ENCODE data around the gene RAB1A. TPM values are rescaled to one million over a fixed set of nuclear protein-coding genes. Genes with fewer than 3 reads are reported as not detected.

RAB1A gene
- total and polyA plus RNA-seq, 9 of the 15 experiments (the other 6 are each of a cell fraction or from before 2014, with no cell fraction given) = 43.8 to 163 (median 67.7) TPM

DNA sequence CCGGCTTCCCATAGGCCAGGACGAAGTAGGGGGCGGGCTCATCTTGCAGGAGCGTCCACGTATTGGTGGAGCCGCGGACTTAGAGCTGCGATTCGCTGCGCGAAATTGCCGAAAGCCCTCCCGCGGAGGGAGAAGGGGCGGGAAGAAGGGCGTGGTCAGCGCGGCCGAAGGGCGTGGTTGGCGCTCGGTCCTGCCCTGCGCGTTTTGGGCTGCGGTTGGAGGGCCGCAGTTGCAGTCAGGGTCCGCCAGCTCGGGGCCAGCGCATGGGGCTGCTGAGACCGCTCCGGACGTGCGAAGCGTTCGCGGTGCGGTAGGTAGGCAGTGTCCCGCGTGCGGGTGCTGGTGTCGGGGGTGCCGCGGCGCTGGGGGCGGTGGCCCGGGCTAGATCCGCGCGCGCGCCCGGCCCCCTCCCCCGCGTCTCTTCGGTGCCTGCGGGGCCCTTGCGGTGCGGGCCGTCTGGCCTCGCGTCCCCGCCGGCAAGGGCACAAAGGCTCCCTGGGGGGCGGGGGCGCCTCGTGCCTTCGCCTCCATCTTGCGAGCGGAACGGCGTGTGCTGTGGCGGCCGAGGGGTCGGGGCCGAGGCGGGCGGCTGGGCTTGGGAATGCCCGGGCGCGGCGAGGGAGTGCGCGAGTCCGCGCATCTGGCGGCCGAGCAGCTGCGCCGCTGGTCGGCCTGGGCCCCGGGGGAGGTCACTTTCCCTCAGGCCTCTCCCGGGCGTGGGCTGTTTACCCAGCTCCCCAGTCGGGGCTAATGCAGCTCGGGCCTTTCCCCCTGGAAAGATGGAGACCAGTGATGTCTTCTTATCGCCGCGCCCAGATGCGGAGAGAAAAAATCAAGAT is 73.5 kb downstream of the RAB1A start, which contains the start of gene CEP68 (continued):
- TF ChIP-seq, protein P1, sequence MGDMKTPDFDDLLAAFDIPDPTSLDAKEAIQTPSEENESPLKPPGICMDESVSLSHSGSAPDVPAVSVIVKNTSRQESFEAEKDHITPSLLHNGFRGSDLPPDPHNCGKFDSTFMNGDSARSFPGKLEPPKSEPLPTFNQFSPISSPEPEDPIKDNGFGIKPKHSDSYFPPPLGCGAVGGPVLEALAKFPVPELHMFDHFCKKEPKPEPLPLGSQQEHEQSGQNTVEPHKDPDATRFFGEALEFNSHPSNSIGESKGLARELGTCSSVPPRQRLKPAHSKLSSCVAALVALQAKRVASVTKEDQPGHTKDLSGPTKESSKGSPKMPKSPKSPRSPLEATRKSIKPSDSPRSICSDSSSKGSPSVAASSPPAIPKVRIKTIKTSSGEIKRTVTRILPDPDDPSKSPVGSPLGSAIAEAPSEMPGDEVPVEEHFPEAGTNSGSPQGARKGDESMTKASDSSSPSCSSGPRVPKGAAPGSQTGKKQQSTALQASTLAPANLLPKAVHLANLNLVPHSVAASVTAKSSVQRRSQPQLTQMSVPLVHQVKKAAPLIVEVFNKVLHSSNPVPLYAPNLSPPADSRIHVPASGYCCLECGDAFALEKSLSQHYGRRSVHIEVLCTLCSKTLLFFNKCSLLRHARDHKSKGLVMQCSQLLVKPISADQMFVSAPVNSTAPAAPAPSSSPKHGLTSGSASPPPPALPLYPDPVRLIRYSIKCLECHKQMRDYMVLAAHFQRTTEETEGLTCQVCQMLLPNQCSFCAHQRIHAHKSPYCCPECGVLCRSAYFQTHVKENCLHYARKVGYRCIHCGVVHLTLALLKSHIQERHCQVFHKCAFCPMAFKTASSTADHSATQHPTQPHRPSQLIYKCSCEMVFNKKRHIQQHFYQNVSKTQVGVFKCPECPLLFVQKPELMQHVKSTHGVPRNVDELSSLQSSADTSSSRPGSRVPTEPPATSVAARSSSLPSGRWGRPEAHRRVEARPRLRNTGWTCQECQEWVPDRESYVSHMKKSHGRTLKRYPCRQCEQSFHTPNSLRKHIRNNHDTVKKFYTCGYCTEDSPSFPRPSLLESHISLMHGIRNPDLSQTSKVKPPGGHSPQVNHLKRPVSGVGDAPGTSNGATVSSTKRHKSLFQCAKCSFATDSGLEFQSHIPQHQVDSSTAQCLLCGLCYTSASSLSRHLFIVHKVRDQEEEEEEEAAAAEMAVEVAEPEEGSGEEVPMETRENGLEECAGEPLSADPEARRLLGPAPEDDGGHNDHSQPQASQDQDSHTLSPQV (IDR thresholded peaks at IDR 0.05) = no peak; the same call in none of the 2 replicates
- TF ChIP-seq YY1 (IDR thresholded peaks at IDR 0.05; ENCODE audit: borderline replicate concordance in 1 of 3, control insufficient read depth in 1 of 3, extremely low read depth in 1 of 3, insufficient read depth in 3 of 3, insufficient read length in 1 of 3, insufficient replicate concordance in 2 of 3, low read depth in 1 of 3, low read length in 2 of 3) (peak; percentile 7 to 75 (median 68)), L3MBTL2 (IDR thresholded peaks at IDR 0.05) (peak; percentile 89), MCM2 (IDR thresholded peaks at IDR 0.05; ENCODE audit: low read depth) (no peak), ZNF134 (CRISPR knock-in tag; conservative IDR thresholded peaks at IDR 0.05) (no peak), POLR2H (tag; IDR thresholded peaks at IDR 0.05; ENCODE audit: low read depth) (peak; percentile 55), STAT5A (IDR thresholded peaks at IDR 0.05; ENCODE audit: borderline replicate concordance, low read length) (peak; percentile 55; the same call in 1 of the 2 replicates), ZNF224 (CRISPR knock-in tag; IDR thresholded peaks at IDR 0.05) (no peak), NCOA2 (IDR thresholded peaks at IDR 0.05; ENCODE audit: partially characterized antibody in 2 of 2) (no peak), ZNF384 (IDR thresholded peaks at IDR 0.05; ENCODE audit: low read depth, low read length) (peak; percentile 90), RBM15 (IDR thresholded peaks at IDR 0.05; ENCODE audit: insufficient read depth, low read length) (no peak), POLR2A (conservative IDR thresholded peaks at IDR 0.05) (peak; percentile 81), TCF7L2 (IDR thresholded peaks at IDR 0.05; ENCODE audit: low read depth, low read length) (no peak), EHMT2 (IDR thresholded peaks at IDR 0.05) (no peak)
- TF ChIP-seq, protein P2, sequence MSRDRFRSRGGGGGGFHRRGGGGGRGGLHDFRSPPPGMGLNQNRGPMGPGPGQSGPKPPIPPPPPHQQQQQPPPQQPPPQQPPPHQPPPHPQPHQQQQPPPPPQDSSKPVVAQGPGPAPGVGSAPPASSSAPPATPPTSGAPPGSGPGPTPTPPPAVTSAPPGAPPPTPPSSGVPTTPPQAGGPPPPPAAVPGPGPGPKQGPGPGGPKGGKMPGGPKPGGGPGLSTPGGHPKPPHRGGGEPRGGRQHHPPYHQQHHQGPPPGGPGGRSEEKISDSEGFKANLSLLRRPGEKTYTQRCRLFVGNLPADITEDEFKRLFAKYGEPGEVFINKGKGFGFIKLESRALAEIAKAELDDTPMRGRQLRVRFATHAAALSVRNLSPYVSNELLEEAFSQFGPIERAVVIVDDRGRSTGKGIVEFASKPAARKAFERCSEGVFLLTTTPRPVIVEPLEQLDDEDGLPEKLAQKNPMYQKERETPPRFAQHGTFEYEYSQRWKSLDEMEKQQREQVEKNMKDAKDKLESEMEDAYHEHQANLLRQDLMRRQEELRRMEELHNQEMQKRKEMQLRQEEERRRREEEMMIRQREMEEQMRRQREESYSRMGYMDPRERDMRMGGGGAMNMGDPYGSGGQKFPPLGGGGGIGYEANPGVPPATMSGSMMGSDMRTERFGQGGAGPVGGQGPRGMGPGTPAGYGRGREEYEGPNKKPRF (IDR thresholded peaks at IDR 0.05; ENCODE audit: low read depth, low read length) = no peak
- TF ChIP-seq, protein P3, sequence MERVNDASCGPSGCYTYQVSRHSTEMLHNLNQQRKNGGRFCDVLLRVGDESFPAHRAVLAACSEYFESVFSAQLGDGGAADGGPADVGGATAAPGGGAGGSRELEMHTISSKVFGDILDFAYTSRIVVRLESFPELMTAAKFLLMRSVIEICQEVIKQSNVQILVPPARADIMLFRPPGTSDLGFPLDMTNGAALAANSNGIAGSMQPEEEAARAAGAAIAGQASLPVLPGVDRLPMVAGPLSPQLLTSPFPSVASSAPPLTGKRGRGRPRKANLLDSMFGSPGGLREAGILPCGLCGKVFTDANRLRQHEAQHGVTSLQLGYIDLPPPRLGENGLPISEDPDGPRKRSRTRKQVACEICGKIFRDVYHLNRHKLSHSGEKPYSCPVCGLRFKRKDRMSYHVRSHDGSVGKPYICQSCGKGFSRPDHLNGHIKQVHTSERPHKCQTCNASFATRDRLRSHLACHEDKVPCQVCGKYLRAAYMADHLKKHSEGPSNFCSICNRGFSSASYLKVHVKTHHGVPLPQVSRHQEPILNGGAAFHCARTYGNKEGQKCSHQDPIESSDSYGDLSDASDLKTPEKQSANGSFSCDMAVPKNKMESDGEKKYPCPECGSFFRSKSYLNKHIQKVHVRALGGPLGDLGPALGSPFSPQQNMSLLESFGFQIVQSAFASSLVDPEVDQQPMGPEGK (CRISPR knock-in tag; IDR thresholded peaks at IDR 0.05; ENCODE audit: borderline replicate concordance) = no peak
- TF ChIP-seq, protein P4, sequence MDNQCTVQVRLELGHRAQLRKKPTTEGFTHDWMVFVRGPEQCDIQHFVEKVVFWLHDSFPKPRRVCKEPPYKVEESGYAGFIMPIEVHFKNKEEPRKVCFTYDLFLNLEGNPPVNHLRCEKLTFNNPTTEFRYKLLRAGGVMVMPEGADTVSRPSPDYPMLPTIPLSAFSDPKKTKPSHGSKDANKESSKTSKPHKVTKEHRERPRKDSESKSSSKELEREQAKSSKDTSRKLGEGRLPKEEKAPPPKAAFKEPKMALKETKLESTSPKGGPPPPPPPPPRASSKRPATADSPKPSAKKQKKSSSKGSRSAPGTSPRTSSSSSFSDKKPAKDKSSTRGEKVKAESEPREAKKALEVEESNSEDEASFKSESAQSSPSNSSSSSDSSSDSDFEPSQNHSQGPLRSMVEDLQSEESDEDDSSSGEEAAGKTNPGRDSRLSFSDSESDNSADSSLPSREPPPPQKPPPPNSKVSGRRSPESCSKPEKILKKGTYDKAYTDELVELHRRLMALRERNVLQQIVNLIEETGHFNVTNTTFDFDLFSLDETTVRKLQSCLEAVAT (IDR thresholded peaks at IDR 0.05) = no peak; a peak in 2 of 4 replicates

All from K562 (cell line).